H1 (cell line): ENCODE results near the gene PRICKLE2. TPM values are rescaled to one million over a fixed set of nuclear protein-coding genes. Genes with fewer than 3 reads are reported as not detected.

Experiments
- CTCF ChIA-PET: fragments of 300-600 bp; sonication (Branson Sonifier 250); formaldehyde crosslinking; loops from one replicate; lab custom pipeline; 2021; ENCODE audit not compliant: partially characterized antibody; lab: Charles Lee
- POLR2A ChIA-PET: fragments of 300-600 bp; sonication (Branson Sonifier 250); formaldehyde crosslinking; loops from one replicate; lab custom pipeline; 2021; ENCODE audit warnings: inconsistent platforms; ENCODE audit not compliant: partially characterized antibody; lab: Charles Lee
- DNase-seq, 2 experiments: peaks; one replicate each; pipeline versions ENCODE4 v3.0.0 to v3.0.0-alpha.2; 2010 to 2022; ENCODE audit warnings: low spot score in 2 of 2, low read depth in 1 of 2, mixed read lengths in 1 of 2
- FAIRE-seq: peaks from 2 replicates; lab custom pipeline; 2011; peaks lifted over from hg19 to GRCh38; lab: Jason Lieb, UNC
- H2AFZ ChIP-seq: 2 replicates; pipeline ENCODE4 v1.8.1; 2012; ENCODE audit warnings: low read length, inconsistent platforms
- H2AK5ac ChIP-seq: 2 replicates; pipeline ENCODE4 v1.6.1; 2013; ENCODE audit warnings: low read depth, low read length
- H2BK120ac ChIP-seq: replicated peaks from 2 replicates; pipeline ENCODE3; 2013; ENCODE audit warnings: low read depth, low read length, inconsistent platforms
- H2BK12ac ChIP-seq: 2 replicates; pipeline ENCODE4 v1.6.1; 2013; ENCODE audit warnings: low read depth, low read length
- H2BK15ac ChIP-seq: 2 replicates; pipeline ENCODE4 v1.6.1; 2013; ENCODE audit warnings: low read length
- H2BK20ac ChIP-seq: 2 replicates; pipeline ENCODE4 v1.6.1; 2013; ENCODE audit warnings: low read length
- H2BK5ac ChIP-seq: 2 replicates; pipeline ENCODE4 v1.6.1; 2013; ENCODE audit warnings: low read depth, low read length
- H3K14ac ChIP-seq: 2 replicates; pipeline ENCODE4 v1.6.1; 2013; ENCODE audit warnings: inconsistent platforms; ENCODE audit not compliant: insufficient read length
- H3K18ac ChIP-seq: 2 replicates; pipeline ENCODE4 v1.6.1; 2013; ENCODE audit warnings: low read length; ENCODE audit errors: extremely low read depth
- H3K23ac ChIP-seq: 2 replicates; pipeline ENCODE4 v1.6.1; 2013; ENCODE audit warnings: inconsistent platforms; ENCODE audit not compliant: insufficient read length
- H3K23me2 ChIP-seq: 2 replicates; pipeline ENCODE4 v1.6.1; 2013; ENCODE audit warnings: low read depth, low read length
- H3K27ac ChIP-seq: 2 replicates; pipeline ENCODE4 v1.6.1; 2011; ENCODE audit warnings: low read depth, low read length, inconsistent platforms
- H3K27me3 ChIP-seq, 4 experiments: replicated peaks in 1 of 4; 1 replicate in 1 of 4; 2 replicates in 3 of 4; pipeline versions ENCODE4 v1.6.1 to v1.8.1; 2011 to 2013; ENCODE audit warnings: low read length in 3 of 4, mild to moderate bottlenecking in 3 of 4, inconsistent platforms in 2 of 4, mixed read lengths in 2 of 4, moderate library complexity in 1 of 4; ENCODE audit not compliant: control insufficient read depth in 3 of 4, insufficient read depth in 3 of 4; ENCODE audit errors: extremely low read depth in 1 of 4
- H3K36me3 ChIP-seq, 4 experiments: 2 replicates each; pipeline versions ENCODE4 v1.6.1 to v1.8.1; 2011 to 2013; ENCODE audit warnings: mild to moderate bottlenecking in 4 of 4, low read length in 3 of 4, moderate library complexity in 2 of 4, control low read depth in 1 of 4, inconsistent platforms in 1 of 4; ENCODE audit not compliant: insufficient read depth in 4 of 4, control insufficient read depth in 2 of 4
- H3K4ac ChIP-seq: replicated peaks from 2 replicates; pipeline ENCODE3; 2013; ENCODE audit warnings: low read length, low read depth, mixed read lengths, inconsistent platforms; ENCODE audit not compliant: insufficient read length
- H3K4me1 ChIP-seq, 4 experiments: replicated peaks in 1 of 4; 1 replicate in 1 of 4; 2 replicates in 3 of 4; pipeline versions ENCODE4 v1.6.1 to v1.8.1; 2011 to 2013; ENCODE audit warnings: low read length in 3 of 4, inconsistent platforms in 2 of 4, mixed read lengths in 1 of 4; ENCODE audit not compliant: insufficient read depth in 4 of 4, control insufficient read depth in 3 of 4
- H3K4me2 ChIP-seq, 2 experiments: 2 replicates each; pipeline versions ENCODE4 v1.6.1 to v1.8.1; 2011 to 2013; ENCODE audit warnings: low read depth in 2 of 2, low read length in 2 of 2, control low read depth in 1 of 2, inconsistent platforms in 1 of 2, mild to moderate bottlenecking in 1 of 2; ENCODE audit not compliant: insufficient read depth in 1 of 2
- H3K4me3 ChIP-seq, 4 experiments: fragments of 200-600, 300-600 bp in 1 of 4; sonication (generic), shearing (Covaris generic), sonication (Bioruptor Twin) in 1 of 4; 2 replicates each; pipeline versions ENCODE4 v1.5.1 to v1.8.1; 2011 to 2016; ENCODE audit warnings: low read length in 4 of 4, low read depth in 3 of 4, control low read depth in 2 of 4, inconsistent platforms in 2 of 4, mild to moderate bottlenecking in 2 of 4, mixed read lengths in 1 of 4, moderate library complexity in 1 of 4; ENCODE audit not compliant: insufficient read depth in 2 of 4; ENCODE audit errors: extremely low read depth in 1 of 4
- H3K56ac ChIP-seq: replicated peaks from 2 replicates; pipeline ENCODE3; 2013; ENCODE audit warnings: low read depth, mild to moderate bottlenecking, mixed read lengths, low read length, inconsistent platforms; ENCODE audit not compliant: insufficient read length
- H3K79me1 ChIP-seq: 2 replicates; pipeline ENCODE4 v1.6.1; 2013; ENCODE audit warnings: low read depth, low read length, control low read depth
- H3K79me2 ChIP-seq, 2 experiments: 2 replicates each; pipeline versions ENCODE4 v1.6.1 to v1.8.1; 2012 to 2013; ENCODE audit warnings: low read length in 2 of 2, mild to moderate bottlenecking in 2 of 2, inconsistent platforms in 1 of 2; ENCODE audit not compliant: insufficient read depth in 2 of 2, control insufficient read depth in 1 of 2
- H3K9ac ChIP-seq, 4 experiments: replicated peaks in 1 of 4; 1 replicate in 1 of 4; 2 replicates in 3 of 4; pipeline versions ENCODE4 v1.6.1 to v1.8.1; 2011 to 2013; ENCODE audit warnings: low read depth in 3 of 4, low read length in 3 of 4, control low read depth in 2 of 4, mild to moderate bottlenecking in 2 of 4, moderate library complexity in 2 of 4, inconsistent platforms in 1 of 4; ENCODE audit errors: extremely low read depth in 1 of 4
- H3K9me3 ChIP-seq, 2 experiments: 2 replicates each; pipeline versions ENCODE4 v1.6.1 to v1.8.1; 2012 to 2013; ENCODE audit warnings: mild to moderate bottlenecking in 2 of 2, moderate library complexity in 2 of 2, control low read depth in 1 of 2, inconsistent platforms in 1 of 2, low read depth in 1 of 2, low read length in 1 of 2, mixed read lengths in 1 of 2; ENCODE audit not compliant: insufficient read depth in 2 of 2
- H4K20me1 ChIP-seq, 2 experiments: replicated peaks in 1 of 2; 2 replicates each; pipeline versions ENCODE3 to v1.8.1; 2011 to 2013; ENCODE audit warnings: inconsistent platforms in 2 of 2, low read length in 2 of 2, mild to moderate bottlenecking in 1 of 2; ENCODE audit not compliant: insufficient read depth in 2 of 2, control insufficient read depth in 1 of 2
- H4K5ac ChIP-seq: 2 replicates; pipeline ENCODE4 v1.6.1; 2013; ENCODE audit warnings: low read length, low read depth, mixed read lengths, inconsistent platforms; ENCODE audit not compliant: insufficient read length
- H4K8ac ChIP-seq: 2 replicates; pipeline ENCODE4 v1.8.0; 2013; ENCODE audit warnings: mild to moderate bottlenecking, moderate library complexity, low read length, inconsistent platforms; ENCODE audit not compliant: insufficient read depth; ENCODE audit errors: extremely low read depth
- H4K91ac ChIP-seq: replicated peaks from 2 replicates; pipeline ENCODE3; 2013; ENCODE audit warnings: low read length, mixed read lengths, inconsistent platforms; ENCODE audit not compliant: insufficient read length
- ASH2L ChIP-seq: fragments of 200-600, 300-600 bp; sonication (generic); IDR thresholded peaks from one replicate; pipeline ENCODE4 v1.7.1; 2017; ENCODE audit warnings: low read length
- ATF3 ChIP-seq: IDR thresholded peaks from 2 replicates; pipeline ENCODE4 v1.6.1; 2011; ENCODE audit warnings: low read depth, mild to moderate bottlenecking, low read length; ENCODE audit not compliant: insufficient read depth
- BRCA1 ChIP-seq: IDR thresholded peaks from 2 replicates; pipeline ENCODE4 v1.6.1; 2012; ENCODE audit warnings: low read depth, low read length, improper control_type of control experiment
- GTF2F1 ChIP-seq: IDR thresholded peaks from 2 replicates; pipeline ENCODE4 v1.6.1; 2012; ENCODE audit warnings: low read depth, low read length, improper control_type of control experiment, borderline replicate concordance
- HDAC2 ChIP-seq, 2 experiments: fragments of 300-600 bp in 1 of 2; sonication (generic) in 1 of 2; IDR thresholded peaks; 2 replicates each; pipeline ENCODE4 v1.6.1; 2011 to 2012; ENCODE audit warnings: low read depth in 2 of 2, low read length in 2 of 2, mild to moderate bottlenecking in 2 of 2, moderate library complexity in 2 of 2, borderline replicate concordance in 1 of 2, inconsistent platforms in 1 of 2
- HDAC6 ChIP-seq: IDR thresholded peaks from one replicate; pipeline ENCODE4 v1.7.1; 2012; ENCODE audit warnings: low read depth, mild to moderate bottlenecking, inconsistent platforms, low read length, moderate library complexity
- KDM4A ChIP-seq: IDR thresholded peaks from one replicate; pipeline ENCODE4 v1.7.1; 2012; ENCODE audit warnings: low read depth, mild to moderate bottlenecking, moderate library complexity, low read length, inconsistent platforms; ENCODE audit not compliant: severe bottlenecking
- PHF8 ChIP-seq: fragments of 200-600 bp; sonication (generic); conservative IDR thresholded peaks from 2 replicates; pipeline ENCODE4 v1.7.1; 2012; ENCODE audit warnings: low read depth, mild to moderate bottlenecking, inconsistent platforms, low read length, moderate library complexity
- POU5F1 ChIP-seq: IDR thresholded peaks from 2 replicates; pipeline ENCODE4 v1.6.1; 2011; ENCODE audit warnings: low read depth, mild to moderate bottlenecking, low read length, moderate library complexity
- SAP30 ChIP-seq: fragments of 300-600 bp; sonication (generic); IDR thresholded peaks from 2 replicates; pipeline ENCODE4 v1.7.1; 2012; ENCODE audit warnings: low read length, moderate library complexity, mild to moderate bottlenecking, inconsistent platforms; ENCODE audit not compliant: insufficient read depth, insufficient replicate concordance
- SIN3A ChIP-seq, 2 experiments: IDR thresholded peaks in 1 of 2; conservative IDR thresholded peaks in 1 of 2; 2 replicates each; pipeline ENCODE4 v1.6.1; 2011 to 2012; ENCODE audit warnings: low read length in 2 of 2, improper control_type of control experiment in 1 of 2, low read depth in 1 of 2, mild to moderate bottlenecking in 1 of 2
- TBP ChIP-seq: IDR thresholded peaks from 2 replicates; pipeline ENCODE4 v1.6.1; 2011; ENCODE audit warnings: low read depth, low read length, improper control_type of control experiment
- WGBS, 2 experiments: shearing (Covaris generic) in 1 of 2; methylation state at CpG; one replicate each; pipeline versions ENCODE4 v1.1.6 to v1.1.7; 2013 to 2015; ENCODE audit warnings: low lambda C conversion rate in 2 of 2, mixed read lengths in 2 of 2, inconsistent platforms in 1 of 2, low coverage in 1 of 2, missing lambda C conversion rate in 1 of 2; ENCODE audit not compliant: insufficient replicate concordance in 2 of 2, insufficient coverage in 1 of 2, insufficient read length in 1 of 2; ENCODE audit errors: extremely low coverage in 1 of 2, missing lambda C conversion rate in 1 of 2; 5-methylcytosine and 5-hydroxymethylcytosine counted together
- polyA plus RNA-seq, 7 experiments: library from polyadenylated mRNA; depleted of rRNA in 3 of 7; stranded (reverse) in 5 of 7; unstranded in 2 of 7; fragments of >200 nt in 5 of 7; fragments of 200-250 nt in 2 of 7; gene quantifications; 1 replicate in 5 of 7; 2 replicates in 1 of 7; 4 replicates in 1 of 7; pipeline versions ENCODE4 v1.2.1 to v1.2.3, GENCODE V29; 2011 to 2013; ENCODE audit warnings: missing spikeins in 2 of 7, mixed read lengths in 2 of 7
- total RNA-seq: library from RNA; stranded (reverse); fragmentation: NEBNext Ultra II Directional; extraction: Animal tissue kit (Norgen Biotek cat#: 25700); gene quantifications from 2 replicates; pipeline ENCODE4 v1.2.1, GENCODE V29; 2021

The PRICKLE2 gene
- total and polyA plus RNA-seq, 2 of the 8 experiments (the other 6 are each of a cell fraction or from before 2014, with no cell fraction given), result 2.9 to 8.0 TPM

GRCh38 chr3:64144241-64144900, 80.9 kb downstream of the PRICKLE2 start:
- no peaks in the 10 kb centered on the region for H3K9me3 ChIP-seq
- no peak overlapping the region for H4K5ac ChIP-seq
- POLR2A ChIA-PET, result no interaction called here
- peaks cover 0 to 2% (median 0%) of the 10 kb centered on the region in 4 experiments; a peak in 1 of 8 replicates for H3K36me3 ChIP-seq
- no peak overlapping the region for H3K23ac ChIP-seq
- no peak overlapping the region for H2BK5ac ChIP-seq
- H2BK12ac ChIP-seq, result no peak overlapping the region
- DNase-seq (no peak), FAIRE-seq (no peak)
- no peak overlapping the region for H3K4me3 ChIP-seq
- no peak overlapping the region for H2BK15ac ChIP-seq
- no peak overlapping the region for H3K27ac ChIP-seq
- WGBS, 2 experiments, result 88% methylated on average over 9 of the region's 9 CpGs; no CpG with 5 or more reads in 1 of the 2 experiments
- H3K23me2 ChIP-seq, result no peaks in the 10 kb centered on the region
- no peak overlapping the region for H3K4me2 ChIP-seq
- H3K4ac ChIP-seq, result no peak overlapping the region
- H3K18ac ChIP-seq, result no peak overlapping the region
- H3K14ac ChIP-seq, result no peak overlapping the region
- no peak overlapping the region for H2BK120ac ChIP-seq
- CTCF ChIA-PET, result interaction anchor here (0.6 to 1.4 kb wide), 8 partner anchors 9 to 345 kb away, joined by 3 to 4 read pairs (median 3); no protein-coding TSS in a partner anchor
- H3K27me3 ChIP-seq, result no peaks in the 10 kb centered on the region
- H3K9ac ChIP-seq, result no peak overlapping the region
- peaks cover 0 to 6% (median 0%) of the 10 kb centered on the region in 4 experiments; a peak in 4 of 7 replicates for H3K4me1 ChIP-seq
- no peaks in the 10 kb centered on the region for H3K79me1 ChIP-seq
- H4K8ac ChIP-seq, result no peak overlapping the region
- H3K56ac ChIP-seq, result no peak overlapping the region
- H2AFZ ChIP-seq, result no peak overlapping the region
- no peaks in the 10 kb centered on the region for H4K20me1 ChIP-seq
- no peak overlapping the region for H2BK20ac ChIP-seq
- H3K79me2 ChIP-seq, result no peaks in the 10 kb centered on the region
- no peak overlapping the region for H4K91ac ChIP-seq
- H2AK5ac ChIP-seq, result 0 out of 2 replicates have a peak overlapping the region, but pooled peaks have one; percentile 10
- TF ChIP-seq SIN3A (conservative IDR thresholded peaks at IDR 0.05 in 1 of 2, IDR thresholded peaks at IDR 0.05 in 1 of 2; ENCODE audit: low read depth in 1 of 2, low read length in 2 of 2) (no peak), PHF8 (no peak), ASH2L (no peak), TBP (no peak), HDAC6 (no peak), ATF3 (no peak), KDM4A (no peak), POU5F1 (no peak), BRCA1 (no peak), HDAC2 (IDR thresholded peaks at IDR 0.05; ENCODE audit: borderline replicate concordance in 1 of 2, low read depth in 2 of 2, low read length in 2 of 2) (no peak), GTF2F1 (no peak), SAP30 (no peak)
